Measurements from ENCODE around the gene KCNA10. TPM values are rescaled to one million over a fixed set of nuclear protein-coding genes. Genes with fewer than 3 reads are reported as not detected.
A peak's percentile ranks its signal among the peaks of the same experiment; 100 is the strongest.

Gene KCNA10
- polyA plus RNA-seq, 3 donors from 2014 or later = not detected

DNA sequence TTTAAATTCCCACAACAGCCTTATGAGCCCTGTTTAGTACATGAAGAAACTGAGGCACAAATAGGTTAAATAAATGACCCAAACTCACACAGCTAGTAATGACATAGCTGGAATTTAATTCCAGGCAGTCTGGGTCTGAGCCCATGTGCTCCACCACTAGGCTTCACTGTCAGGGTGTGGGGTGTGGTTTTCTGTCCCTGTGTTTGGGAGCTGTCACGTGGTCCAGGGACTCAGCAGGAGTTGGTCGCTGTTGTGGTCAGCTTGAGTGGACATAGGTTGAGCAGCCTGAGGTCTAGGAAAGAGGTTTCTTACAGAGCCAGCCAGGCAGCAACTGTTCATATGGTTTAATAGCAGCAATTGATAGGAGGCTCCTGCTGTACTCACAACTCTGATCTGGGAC is 28.0 kb upstream of the KCNA10 start:
- Mint-ChIP-seq H3K36me3 (peaks cover 0 to 3% (median 0%) of the 10 kb centered on the region in 3 donors), H3K27me3 (ENCODE audit: low read depth in 3 of 3) (peaks cover 2 to 7% (median 6%) of the 10 kb centered on the region in 3 donors), H3K4me3 (no peak overlapping the region), H3K4me1 (no peaks in the 10 kb centered on the region), H3K27ac (no peak overlapping the region), H3K9me3 (no peaks in the 10 kb centered on the region)
- no peak for DNase-seq

DNA sequence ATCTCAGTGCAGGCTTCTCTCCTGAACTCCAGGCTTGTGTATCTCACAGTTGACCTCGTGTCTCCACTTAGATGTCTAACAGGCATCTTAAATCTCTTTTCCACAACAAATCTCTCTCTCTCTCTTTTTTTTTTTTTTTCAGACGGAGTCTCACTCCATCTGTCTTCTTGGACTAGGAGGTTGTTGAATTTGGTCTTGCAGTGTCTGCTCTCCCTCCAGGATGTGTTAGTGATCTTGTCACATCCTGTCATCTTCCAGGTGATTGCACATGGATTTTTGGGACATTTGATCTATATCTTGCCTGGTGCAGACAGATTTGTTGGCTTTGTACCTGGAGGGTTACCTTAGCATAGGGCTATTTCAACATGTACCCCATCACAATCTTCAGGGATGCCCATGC is 26.5 kb upstream of the KCNA10 start:
- H3K27ac Mint-ChIP-seq = no peak overlapping the region
- peaks cover 0 to 3% (median 0%) of the 10 kb centered on the region in 3 donors for H3K36me3 Mint-ChIP-seq
- H3K4me1 Mint-ChIP-seq = no peaks in the 10 kb centered on the region
- peaks cover 0 to 7% (median 4%) of the 10 kb centered on the region in 3 donors for H3K27me3 Mint-ChIP-seq (ENCODE audit: low read depth in 3 of 3)
- no peak overlapping the region for H3K4me3 Mint-ChIP-seq
- H3K9me3 Mint-ChIP-seq = no peaks in the 10 kb centered on the region
- no peak for DNase-seq

DNA sequence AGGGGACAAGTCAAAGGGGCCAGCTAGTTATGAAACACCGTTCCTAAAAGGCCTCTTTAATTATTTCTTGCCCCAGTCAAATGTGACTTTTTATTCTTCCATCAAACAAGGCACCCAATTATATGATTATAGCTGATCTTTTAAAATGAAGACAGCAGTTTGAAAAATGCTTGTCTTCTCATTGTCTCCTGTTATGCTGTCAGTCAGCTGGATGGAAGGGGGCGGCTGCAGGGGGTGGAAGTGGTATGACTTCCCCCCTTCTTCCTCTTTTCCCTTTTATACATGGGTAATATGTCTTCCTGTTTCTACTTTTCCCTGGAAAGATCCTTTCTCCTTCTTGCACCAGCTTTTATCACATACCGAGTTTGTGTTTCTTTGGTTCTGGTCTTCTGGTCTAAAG is 25.8 kb upstream of the KCNA10 start:
- no peak for DNase-seq
- Mint-ChIP-seq H3K27me3 (ENCODE audit: low read depth in 3 of 3) (peaks cover 2 to 7% (median 4%) of the 10 kb centered on the region in 3 donors), H3K4me3 (no peak overlapping the region), H3K36me3 (peaks cover 0 to 3% (median 0%) of the 10 kb centered on the region in 3 donors), H3K4me1 (no peaks in the 10 kb centered on the region), H3K9me3 (no peaks in the 10 kb centered on the region), H3K27ac (no peak overlapping the region)

DNA sequence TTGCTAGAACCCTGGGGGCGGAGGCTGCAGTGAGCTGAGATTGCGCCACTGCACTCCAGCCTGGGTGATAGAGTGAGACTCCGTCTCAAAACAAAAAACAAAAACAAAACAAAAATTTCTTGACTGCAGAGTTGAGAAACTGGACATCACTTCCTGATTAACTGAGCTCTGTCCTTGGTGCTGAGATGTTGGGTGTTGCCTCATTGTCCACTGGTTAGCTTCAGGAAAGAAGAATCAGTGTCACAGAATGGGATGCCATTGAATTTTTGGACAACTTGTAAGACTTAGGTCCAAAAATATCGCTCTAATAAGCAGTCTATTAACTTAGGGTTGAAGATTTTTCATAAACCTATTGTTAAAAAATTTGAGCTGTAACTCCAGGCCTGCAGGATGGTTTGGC is 23.8 kb upstream of the KCNA10 start:
- peaks cover 2 to 7% (median 5%) of the 10 kb centered on the region in 3 donors for H3K27me3 Mint-ChIP-seq (ENCODE audit: low read depth in 3 of 3)
- H3K27ac Mint-ChIP-seq = no peak overlapping the region
- H3K4me3 Mint-ChIP-seq = no peak overlapping the region
- H3K9me3 Mint-ChIP-seq = no peaks in the 10 kb centered on the region
- H3K36me3 Mint-ChIP-seq = peaks cover 0 to 3% (median 0%) of the 10 kb centered on the region in 3 donors
- no peaks in the 10 kb centered on the region for H3K4me1 Mint-ChIP-seq
- DNase-seq = peak in 1 of 3 donors; percentile 7

DNA sequence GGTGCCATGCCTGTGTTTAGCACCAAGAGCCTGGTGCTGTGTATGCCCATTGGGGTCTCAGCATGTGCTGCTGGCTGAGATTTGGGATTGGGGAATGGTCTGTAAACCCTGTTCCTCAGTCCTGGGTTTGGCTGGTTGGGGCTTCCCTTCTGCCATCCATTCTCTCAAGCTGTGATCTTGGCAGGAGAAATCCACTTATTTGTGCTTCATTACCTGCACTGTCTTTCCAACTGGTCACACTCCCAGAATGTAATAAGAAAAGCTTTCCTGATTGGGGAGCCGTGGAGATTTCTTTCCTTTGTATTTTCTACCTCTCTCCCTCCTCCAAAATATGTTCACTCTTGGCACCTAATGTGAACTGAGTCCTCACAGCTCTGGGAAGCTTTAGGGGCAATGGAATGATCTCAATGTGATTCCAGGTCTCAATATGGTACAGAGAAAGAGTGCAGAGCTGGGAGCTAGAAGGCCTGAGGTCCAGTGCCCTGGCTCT is 23.0 kb upstream of the KCNA10 start:
- Mint-ChIP-seq H3K4me3 (no peak overlapping the region), H3K9me3 (no peaks in the 10 kb centered on the region), H3K36me3 (peaks cover 0 to 3% (median 0%) of the 10 kb centered on the region in 3 donors), H3K27me3 (ENCODE audit: low read depth in 3 of 3) (peaks cover 2 to 7% (median 5%) of the 10 kb centered on the region in 3 donors), H3K27ac (no peak overlapping the region), H3K4me1 (no peaks in the 10 kb centered on the region)
- no peak for DNase-seq

DNA sequence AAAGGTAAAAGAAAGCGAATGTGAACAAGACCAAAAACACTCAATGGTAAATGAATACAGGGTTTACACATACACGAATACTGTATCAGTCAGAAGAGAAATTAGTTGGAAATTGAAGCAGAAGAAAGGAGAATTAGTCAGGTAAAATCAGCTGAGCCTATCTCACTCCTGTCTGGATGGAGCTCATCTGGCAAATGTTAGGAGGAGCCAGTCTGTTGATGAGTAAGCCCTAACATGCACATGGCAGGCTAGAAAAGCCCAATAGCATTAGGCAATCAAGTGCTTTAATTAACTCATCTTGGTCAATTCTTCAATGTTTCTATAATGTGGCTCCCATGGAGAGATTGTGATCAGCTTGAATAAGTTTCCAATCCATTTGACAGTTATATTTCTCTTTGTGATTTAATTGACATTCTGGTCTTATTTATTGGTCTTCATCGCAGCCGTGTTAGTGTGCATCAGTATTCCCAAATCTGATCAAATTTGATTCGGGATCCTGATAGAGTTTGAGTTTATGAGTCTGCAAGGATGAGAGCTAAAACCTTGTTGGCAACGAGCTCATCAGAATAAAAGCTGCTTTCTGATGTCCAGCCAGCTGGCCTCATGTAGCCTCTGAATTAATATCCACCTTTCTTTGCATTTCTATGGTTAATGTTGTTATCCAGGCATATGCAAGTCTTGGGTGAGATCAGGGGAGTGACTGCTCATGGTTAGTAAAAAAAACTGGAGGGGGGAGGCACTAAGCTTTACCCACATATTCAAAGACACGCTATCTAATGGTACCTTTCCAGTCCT is 22.1 kb upstream of the KCNA10 start:
- no peaks in the 10 kb centered on the region for H3K9me3 Mint-ChIP-seq
- H3K4me3 Mint-ChIP-seq = no peak overlapping the region
- DNase-seq = no peak
- H3K27ac Mint-ChIP-seq = no peak overlapping the region
- H3K4me1 Mint-ChIP-seq = no peaks in the 10 kb centered on the region
- H3K36me3 Mint-ChIP-seq = no peaks in the 10 kb centered on the region
- H3K27me3 Mint-ChIP-seq (ENCODE audit: low read depth in 3 of 3) = peaks cover 2 to 5% (median 4%) of the 10 kb centered on the region in 3 donors

DNA sequence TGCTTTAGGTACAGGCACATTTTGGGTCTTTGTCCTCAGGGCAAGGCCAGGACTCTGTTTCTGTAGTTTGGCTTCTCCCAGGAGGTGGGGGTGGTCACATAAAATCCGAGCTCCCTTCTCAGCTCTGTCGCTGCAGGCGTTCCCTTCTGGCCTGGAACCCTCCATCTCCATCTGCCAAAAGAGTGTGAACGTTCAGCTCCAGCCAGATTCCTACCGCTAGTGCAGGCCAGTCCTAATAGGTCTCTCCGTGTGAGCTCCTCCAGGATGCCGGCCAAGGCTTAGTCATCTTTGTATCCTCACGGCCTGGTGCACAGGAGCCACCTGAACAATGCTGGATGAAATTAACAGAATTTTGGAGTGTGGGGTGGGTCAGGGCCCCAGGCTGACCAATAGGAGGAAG is 19.9 kb upstream of the KCNA10 start:
- Mint-ChIP-seq H3K4me3 (no peak overlapping the region), H3K27ac (no peak overlapping the region), H3K36me3 (no peaks in the 10 kb centered on the region), H3K4me1 (no peaks in the 10 kb centered on the region), H3K27me3 (ENCODE audit: low read depth in 3 of 3) (peaks cover 2 to 8% (median 2%) of the 10 kb centered on the region in 3 donors), H3K9me3 (no peaks in the 10 kb centered on the region)
- DNase-seq = no peak

DNA sequence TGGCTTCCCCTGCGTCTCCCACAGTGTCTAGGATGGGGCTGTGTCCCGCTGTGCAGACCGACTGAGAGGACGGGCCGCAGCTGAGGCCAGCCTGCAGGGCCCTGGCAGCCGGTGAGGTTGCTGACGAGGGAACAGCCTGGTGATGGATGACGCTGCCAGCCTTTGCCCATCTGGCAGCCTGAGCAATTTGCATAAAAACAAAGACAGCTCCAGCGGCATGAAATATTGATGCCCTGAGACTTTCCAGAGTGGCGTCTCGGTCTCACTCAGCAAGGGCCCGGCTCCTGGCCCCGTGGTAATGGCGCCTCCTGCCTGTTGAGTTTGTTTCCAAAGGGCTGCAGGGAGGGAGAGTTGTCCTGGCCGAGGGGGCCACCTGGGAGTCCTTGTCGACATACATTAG is 19.1 kb upstream of the KCNA10 start:
- Mint-ChIP-seq H3K4me1 (no peaks in the 10 kb centered on the region), H3K27ac (no peak overlapping the region), H3K27me3 (ENCODE audit: low read depth in 3 of 3) (peaks cover 4 to 8% (median 4%) of the 10 kb centered on the region in 3 donors), H3K9me3 (no peaks in the 10 kb centered on the region), H3K4me3 (no peak overlapping the region), H3K36me3 (no peaks in the 10 kb centered on the region)
- DNase-seq = no peak

DNA sequence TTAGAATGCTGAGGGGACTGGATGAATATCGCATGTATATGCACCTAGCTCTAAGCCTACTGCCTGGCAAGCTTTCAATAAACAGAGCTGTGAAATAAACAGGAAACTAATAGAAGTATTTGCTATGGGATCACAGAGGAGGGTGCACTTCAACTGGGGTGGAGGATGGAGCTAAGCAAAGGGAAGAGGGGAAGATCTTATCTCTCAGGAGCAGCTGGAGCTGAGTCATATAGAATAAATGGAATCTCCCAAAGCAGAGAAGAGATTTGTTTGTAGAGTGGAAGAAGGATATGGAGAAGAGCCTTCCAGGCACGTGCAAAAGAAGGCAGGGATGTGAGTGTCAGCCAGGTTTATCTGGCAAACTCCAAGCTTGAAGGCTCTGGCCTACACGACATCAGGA is 17.0 kb upstream of the KCNA10 start:
- peaks cover 4 to 10% (median 8%) of the 10 kb centered on the region in 3 donors for H3K27me3 Mint-ChIP-seq (ENCODE audit: low read depth in 3 of 3)
- no peaks in the 10 kb centered on the region for H3K9me3 Mint-ChIP-seq
- no peaks in the 10 kb centered on the region for H3K4me1 Mint-ChIP-seq
- DNase-seq = no peak
- H3K36me3 Mint-ChIP-seq = no peaks in the 10 kb centered on the region
- H3K27ac Mint-ChIP-seq = no peak overlapping the region
- no peak overlapping the region for H3K4me3 Mint-ChIP-seq

DNA sequence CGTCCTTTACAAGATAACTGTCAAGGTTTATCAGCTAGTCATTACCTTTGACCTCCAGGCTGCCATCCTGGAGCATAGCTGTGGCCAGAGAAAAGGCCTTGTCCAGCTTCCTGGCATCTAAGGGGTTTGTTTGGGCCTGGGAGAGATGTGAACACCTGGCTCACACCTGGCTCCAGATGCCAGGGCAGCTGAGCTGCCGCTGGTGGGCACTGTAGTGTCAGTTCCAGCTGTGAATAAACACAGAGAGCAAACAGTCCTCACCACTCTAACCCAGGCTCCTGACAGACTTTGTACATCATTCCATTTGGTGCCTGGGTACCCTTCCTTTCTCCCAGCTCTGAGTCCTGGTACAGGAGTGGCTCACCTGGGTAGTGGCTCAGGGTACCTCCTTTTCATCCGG is 14.3 kb upstream of the KCNA10 start:
- no peak for DNase-seq
- Mint-ChIP-seq H3K27me3 (ENCODE audit: low read depth in 3 of 3) (peaks cover 4 to 12% (median 7%) of the 10 kb centered on the region in 3 donors), H3K36me3 (no peaks in the 10 kb centered on the region)

DNA sequence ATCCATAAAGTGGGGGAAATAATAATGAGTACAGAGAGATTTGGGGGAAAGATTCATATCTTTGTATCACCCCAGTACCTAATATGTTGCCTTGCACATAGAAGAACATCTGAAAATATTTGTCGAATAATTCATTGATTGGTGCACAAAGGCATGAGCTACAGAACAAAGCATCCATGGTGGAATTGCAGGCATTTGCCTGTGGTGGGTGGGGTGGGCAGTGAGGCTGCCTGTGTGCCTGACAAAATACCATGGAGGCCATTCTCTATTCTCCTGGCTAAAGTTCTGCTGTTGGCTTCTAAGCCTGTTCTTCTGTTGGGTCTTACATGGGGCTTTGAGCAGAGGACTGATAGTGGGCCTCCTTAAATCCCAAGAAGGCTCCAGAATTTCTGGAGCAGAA is 10.0 kb upstream of the KCNA10 start:
- Mint-ChIP-seq H3K4me3 (no peak overlapping the region), H3K27me3 (ENCODE audit: low read depth in 3 of 3) (peaks cover 4 to 13% (median 8%) of the 10 kb centered on the region in 3 donors), H3K27ac (no peak overlapping the region), H3K9me3 (no peaks in the 10 kb centered on the region), H3K4me1 (no peaks in the 10 kb centered on the region), H3K36me3 (no peaks in the 10 kb centered on the region)
- no peak for DNase-seq

More for the DNA sequence above, 14.3 kb upstream of the KCNA10 start:
- Mint-ChIP-seq H3K9me3 (no peaks in the 10 kb centered on the region), H3K27ac (no peak overlapping the region), H3K4me1 (no peaks in the 10 kb centered on the region), H3K4me3 (no peak overlapping the region)

DNA sequence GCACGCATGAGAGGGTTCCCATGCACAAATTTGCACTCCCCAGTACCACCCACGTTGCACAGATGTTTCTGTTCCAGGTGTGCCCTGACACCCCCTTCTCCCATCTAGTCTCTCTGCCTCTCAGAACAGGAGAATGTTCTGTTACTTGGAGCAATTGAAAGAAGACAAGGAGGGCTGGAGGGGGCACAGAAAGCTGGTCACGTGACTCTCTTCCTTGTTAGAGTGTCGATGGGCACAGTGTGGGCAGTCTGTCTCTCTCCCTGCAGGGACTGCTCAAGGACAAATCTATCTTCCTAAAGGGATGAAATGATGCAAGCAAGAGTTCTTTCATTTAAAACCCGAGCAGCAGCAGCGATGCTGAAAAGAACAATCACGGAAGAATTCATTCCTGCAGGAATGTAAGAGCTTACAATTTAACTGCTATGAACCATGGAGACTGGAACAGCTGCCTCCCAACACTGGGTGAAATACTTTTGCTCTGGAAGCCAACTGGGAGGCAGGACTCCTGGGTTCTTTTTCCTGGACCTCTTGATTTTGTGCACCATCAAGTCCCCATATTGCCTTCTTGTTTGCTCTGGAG is 7.3 kb upstream of the KCNA10 start:
- no peaks in the 10 kb centered on the region for H3K36me3 Mint-ChIP-seq
- H3K9me3 Mint-ChIP-seq = no peaks in the 10 kb centered on the region
- H3K4me3 Mint-ChIP-seq = no peak overlapping the region
- DNase-seq = no peak
- H3K27me3 Mint-ChIP-seq (ENCODE audit: low read depth in 3 of 3) = peaks cover 3 to 14% (median 10%) of the 10 kb centered on the region in 3 donors
- H3K27ac Mint-ChIP-seq = no peak overlapping the region
- H3K4me1 Mint-ChIP-seq = no peaks in the 10 kb centered on the region

DNA sequence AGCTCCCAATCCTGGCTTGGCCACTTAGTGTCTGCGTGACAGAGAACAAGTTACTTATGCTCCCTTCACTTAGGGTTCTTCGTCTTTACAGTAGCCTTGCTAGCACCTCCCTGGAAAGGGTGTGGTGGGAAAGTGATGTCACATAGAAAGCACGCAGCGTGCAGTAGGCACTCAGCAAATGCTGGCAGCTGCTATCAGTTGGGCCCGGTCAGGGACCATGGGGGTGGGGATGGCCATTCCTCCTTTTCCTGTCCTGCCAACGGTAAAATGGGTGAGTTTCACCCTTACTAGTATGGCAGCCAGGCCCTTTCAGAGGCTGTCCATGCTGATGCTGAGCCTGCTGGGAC is 6.2 kb upstream of the KCNA10 start:
- no peak for DNase-seq
- no peak overlapping the region for H3K4me3 Mint-ChIP-seq
- H3K27me3 Mint-ChIP-seq (ENCODE audit: low read depth in 3 of 3) = peaks cover 5 to 14% (median 10%) of the 10 kb centered on the region in 3 donors
- no peaks in the 10 kb centered on the region for H3K4me1 Mint-ChIP-seq
- no peaks in the 10 kb centered on the region for H3K36me3 Mint-ChIP-seq
- H3K9me3 Mint-ChIP-seq = no peaks in the 10 kb centered on the region
- H3K27ac Mint-ChIP-seq = no peak overlapping the region
